Neural cell (in vitro differentiated cells): Measurements from ENCODE around the gene DPEP1.

Source experiments
- CTCF ChIP-seq: fragments of 450-650 bp; IDR thresholded peaks from 2 replicates; pipeline ENCODE4 v1.5.1; 2014; ENCODE audit warnings: antibody characterized with exemption, mild to moderate bottlenecking, moderate library complexity; ENCODE audit not compliant: poor library complexity, severe bottlenecking
- EP300 ChIP-seq: fragments of 450-650 bp; conservative IDR thresholded peaks from 2 replicates; pipeline ENCODE4 v1.6.1; 2014; ENCODE audit warnings: antibody characterized with exemption, mild to moderate bottlenecking, moderate library complexity; ENCODE audit not compliant: poor library complexity, severe bottlenecking
- EZH2 ChIP-seq: fragments of 200-600, 300-800 bp; shearing (Covaris generic), sonication (generic); IDR thresholded peaks from 2 replicates; pipeline ENCODE4 v1.6.1; 2014; ENCODE audit warnings: antibody characterized with exemption, low read length, borderline replicate concordance, mild to moderate bottlenecking; ENCODE audit not compliant: insufficient read depth, poor library complexity, severe bottlenecking
- TAF1 ChIP-seq: IDR thresholded peaks from 2 replicates; pipeline ENCODE4 v1.6.1; 2012; ENCODE audit warnings: low read depth

DNA sequence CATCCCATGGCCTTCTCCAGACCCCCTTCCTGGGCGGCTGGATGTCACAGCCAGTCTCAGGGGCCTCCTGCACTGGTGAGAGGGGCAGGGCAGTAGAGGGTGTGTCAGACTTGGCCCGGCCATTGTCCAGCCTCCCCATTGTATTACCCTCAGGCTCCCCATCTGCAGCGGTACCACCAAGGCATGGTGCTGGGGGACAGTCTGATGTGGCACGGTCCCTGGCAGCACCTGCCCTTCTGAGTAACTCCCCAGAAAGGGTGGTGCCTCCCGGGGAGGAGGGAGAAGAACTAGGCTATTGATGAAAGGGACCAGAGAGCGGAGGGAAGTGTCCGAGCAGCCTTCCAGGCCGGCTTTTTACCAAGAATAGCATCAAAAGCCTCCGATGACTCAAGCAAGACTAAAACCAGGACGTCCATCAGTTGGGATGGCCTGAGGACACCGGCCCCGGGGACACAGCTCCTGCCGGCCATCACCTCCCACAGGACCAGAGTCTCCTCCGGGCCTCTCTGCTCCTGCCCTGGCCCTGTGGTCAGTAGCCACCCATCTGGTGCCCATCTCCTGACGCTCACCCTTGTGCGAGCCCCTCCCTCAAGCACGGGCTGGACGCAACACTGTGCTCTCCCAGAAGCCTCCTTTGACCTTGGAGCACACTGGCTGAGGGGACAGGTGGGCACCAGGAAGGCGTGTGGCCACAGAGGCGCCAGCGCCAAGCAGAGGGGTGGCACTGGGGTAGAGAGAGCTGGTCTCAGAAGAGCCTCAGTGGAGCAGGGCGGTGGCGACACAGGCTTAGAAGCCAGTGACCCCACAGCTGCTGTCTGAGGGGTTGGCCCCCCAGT lies 43.7 kb upstream of the DPEP1 start:
- TF ChIP-seq CTCF (no peak), EZH2 (no peak), EP300 (no peak), TAF1 (no peak)
